HEK293 (cell line): ENCODE results near the gene C1orf35.

Experiments
- BCL11A ChIP-seq: fragments of 450-650 bp; formaldehyde crosslinking; IDR thresholded peaks from 2 replicates; pipeline ENCODE4 v1.5.1; 2016; ENCODE audit warnings: low read depth, missing biosample characterization, missing genetic modification characterization
- PATZ1 ChIP-seq: fragments of 450-650 bp; formaldehyde crosslinking; IDR thresholded peaks from 2 replicates; pipeline ENCODE4 v1.5.1; 2016; ENCODE audit warnings: missing biosample characterization, missing genetic modification characterization
- ZEB2 ChIP-seq: fragments of 450-650 bp; formaldehyde crosslinking; IDR thresholded peaks from 2 replicates; pipeline ENCODE4 v1.5.1; 2016; ENCODE audit warnings: missing biosample characterization, missing genetic modification characterization
- ZNF140 ChIP-seq: fragments of 450-650 bp; formaldehyde crosslinking; IDR thresholded peaks from 2 replicates; pipeline ENCODE4 v1.5.1; 2016; ENCODE audit warnings: missing biosample characterization, missing genetic modification characterization
- ZNF239 ChIP-seq: fragments of 450-650 bp; formaldehyde crosslinking; IDR thresholded peaks from 2 replicates; pipeline ENCODE4 v1.5.1; 2016; ENCODE audit warnings: missing biosample characterization, missing genetic modification characterization
- ZNF292 ChIP-seq: fragments of 450-650 bp; formaldehyde crosslinking; IDR thresholded peaks from 2 replicates; pipeline ENCODE4 v1.5.1; 2016; ENCODE audit warnings: low read depth, missing biosample characterization, missing genetic modification characterization, borderline replicate concordance
- ZNF629 ChIP-seq: fragments of 450-650 bp; formaldehyde crosslinking; IDR thresholded peaks from 2 replicates; pipeline ENCODE4 v1.5.1; 2017; ENCODE audit warnings: missing biosample characterization, missing genetic modification characterization
- ZNF747 ChIP-seq: fragments of 450-650 bp; formaldehyde crosslinking; IDR thresholded peaks from 2 replicates; pipeline ENCODE4 v1.5.1; 2016; ENCODE audit warnings: missing biosample characterization, missing genetic modification characterization
- TF ChIP-seq, protein P1 (sequence below): fragments of 450-650 bp; formaldehyde crosslinking; IDR thresholded peaks from 2 replicates; pipeline ENCODE4 v1.5.1; 2016; ENCODE audit warnings: missing biosample characterization, missing genetic modification characterization
- TF ChIP-seq, protein P2 (sequence below): fragments of 450-650 bp; formaldehyde crosslinking; IDR thresholded peaks from 2 replicates; pipeline ENCODE4 v1.5.1; 2016; ENCODE audit warnings: missing biosample characterization, missing genetic modification characterization

- no peak for TF ChIP-seq ZNF140 (tag by site-specific recombination)
- TF ChIP-seq, protein P1, sequence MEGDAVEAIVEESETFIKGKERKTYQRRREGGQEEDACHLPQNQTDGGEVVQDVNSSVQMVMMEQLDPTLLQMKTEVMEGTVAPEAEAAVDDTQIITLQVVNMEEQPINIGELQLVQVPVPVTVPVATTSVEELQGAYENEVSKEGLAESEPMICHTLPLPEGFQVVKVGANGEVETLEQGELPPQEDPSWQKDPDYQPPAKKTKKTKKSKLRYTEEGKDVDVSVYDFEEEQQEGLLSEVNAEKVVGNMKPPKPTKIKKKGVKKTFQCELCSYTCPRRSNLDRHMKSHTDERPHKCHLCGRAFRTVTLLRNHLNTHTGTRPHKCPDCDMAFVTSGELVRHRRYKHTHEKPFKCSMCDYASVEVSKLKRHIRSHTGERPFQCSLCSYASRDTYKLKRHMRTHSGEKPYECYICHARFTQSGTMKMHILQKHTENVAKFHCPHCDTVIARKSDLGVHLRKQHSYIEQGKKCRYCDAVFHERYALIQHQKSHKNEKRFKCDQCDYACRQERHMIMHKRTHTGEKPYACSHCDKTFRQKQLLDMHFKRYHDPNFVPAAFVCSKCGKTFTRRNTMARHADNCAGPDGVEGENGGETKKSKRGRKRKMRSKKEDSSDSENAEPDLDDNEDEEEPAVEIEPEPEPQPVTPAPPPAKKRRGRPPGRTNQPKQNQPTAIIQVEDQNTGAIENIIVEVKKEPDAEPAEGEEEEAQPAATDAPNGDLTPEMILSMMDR (tag by site-specific recombination) = no peak
- no peak for TF ChIP-seq ZEB2 (tag by site-specific recombination)
- TF ChIP-seq ZNF239 = no peak
- TF ChIP-seq PATZ1 (tag by site-specific recombination) = no peak
- no peak for TF ChIP-seq ZNF292 (tag by site-specific recombination)
- TF ChIP-seq ZNF747 = no peak
- TF ChIP-seq BCL11A (tag by site-specific recombination) = no peak
- TF ChIP-seq, protein P2, sequence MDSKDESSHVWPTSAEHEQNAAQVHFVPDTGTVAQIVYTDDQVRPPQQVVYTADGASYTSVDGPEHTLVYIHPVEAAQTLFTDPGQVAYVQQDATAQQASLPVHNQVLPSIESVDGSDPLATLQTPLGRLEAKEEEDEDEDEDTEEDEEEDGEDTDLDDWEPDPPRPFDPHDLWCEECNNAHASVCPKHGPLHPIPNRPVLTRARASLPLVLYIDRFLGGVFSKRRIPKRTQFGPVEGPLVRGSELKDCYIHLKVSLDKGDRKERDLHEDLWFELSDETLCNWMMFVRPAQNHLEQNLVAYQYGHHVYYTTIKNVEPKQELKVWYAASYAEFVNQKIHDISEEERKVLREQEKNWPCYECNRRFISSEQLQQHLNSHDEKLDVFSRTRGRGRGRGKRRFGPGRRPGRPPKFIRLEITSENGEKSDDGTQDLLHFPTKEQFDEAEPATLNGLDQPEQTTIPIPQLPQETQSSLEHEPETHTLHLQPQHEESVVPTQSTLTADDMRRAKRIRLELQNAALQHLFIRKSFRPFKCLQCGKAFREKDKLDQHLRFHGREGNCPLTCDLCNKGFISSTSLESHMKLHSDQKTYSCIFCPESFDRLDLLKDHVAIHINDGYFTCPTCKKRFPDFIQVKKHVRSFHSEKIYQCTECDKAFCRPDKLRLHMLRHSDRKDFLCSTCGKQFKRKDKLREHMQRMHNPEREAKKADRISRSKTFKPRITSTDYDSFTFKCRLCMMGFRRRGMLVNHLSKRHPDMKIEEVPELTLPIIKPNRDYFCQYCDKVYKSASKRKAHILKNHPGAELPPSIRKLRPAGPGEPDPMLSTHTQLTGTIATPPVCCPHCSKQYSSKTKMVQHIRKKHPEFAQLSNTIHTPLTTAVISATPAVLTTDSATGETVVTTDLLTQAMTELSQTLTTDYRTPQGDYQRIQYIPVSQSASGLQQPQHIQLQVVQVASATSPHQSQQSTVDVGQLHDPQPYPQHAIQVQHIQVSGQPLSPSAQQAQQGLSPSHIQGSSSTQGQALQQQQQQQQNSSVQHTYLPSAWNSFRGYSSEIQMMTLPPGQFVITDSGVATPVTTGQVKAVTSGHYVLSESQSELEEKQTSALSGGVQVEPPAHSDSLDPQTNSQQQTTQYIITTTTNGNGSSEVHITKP (tag by site-specific recombination) = no peak
- no peak for TF ChIP-seq ZNF629
These were observed 12.5 kb downstream of the C1orf35 start for GRCh38 chr1:228090613-228091081.
